HepG2 (cell line): ENCODE measurements around the gene MCOLN1. TPM values are rescaled to one million over a fixed set of nuclear protein-coding genes. Genes with fewer than 3 reads are reported as not detected.

Experiments
- ATAC-seq: fragments of 200-7000 bp; cut with Tn5 transposase; 3 replicates; pipeline ENCODE4 v1.9.1; 2020; ENCODE audit warnings: mild to moderate bottlenecking, moderate library complexity
- BruUV-seq: library from RNA; stranded (reverse); fragments of 400-500 nt; replicated peaks from 2 replicates; lab custom pipeline; 2021; lab: Mats Ljungman, UMichigan
- CTCF ChIA-PET: fragments of 300-600 bp; formaldehyde crosslinking; extraction: SDS; loops from one replicate; lab custom pipeline; 2021; ENCODE audit warnings: low total read pairs, inconsistent platforms, low intra/inter-chr PET ratio; lab: Yijun Ruan, JAX
- POLR2A ChIA-PET: fragments of 350-600 bp; sonication (Branson Sonifier 250); formaldehyde crosslinking; loops from one replicate; lab custom pipeline; 2020; ENCODE audit warnings: antibody characterized with exemption, inconsistent platforms; lab: Yijun Ruan, JAX
- DNase-seq: peaks from one replicate; pipeline ENCODE4 v3.0.0-alpha.2; 2015; ENCODE audit warnings: low spot score
- FAIRE-seq: peaks from 3 replicates; lab custom pipeline; 2011; peaks lifted over from hg19 to GRCh38; lab: Jason Lieb, UNC
- H2AFZ ChIP-seq: one replicate; pipeline ENCODE4 v1.6.1; 2011; ENCODE audit warnings: low read length, inconsistent platforms
- H3K27ac ChIP-seq: fragments of 300-600 bp; 3 replicates; pipeline ENCODE4 v1.8.0; 2011; ENCODE audit warnings: mixed run types, mild to moderate bottlenecking, mixed read lengths, low read length, inconsistent platforms; ENCODE audit not compliant: insufficient read depth; ENCODE audit errors: extremely low read length
- H3K27me3 ChIP-seq, 2 experiments: fragments of 200-600 bp in 1 of 2; 2 replicates in 1 of 2; 3 replicates in 1 of 2; pipeline versions ENCODE4 v1.6.0 to v1.8.0; 2011; ENCODE audit warnings: low read length in 2 of 2, mild to moderate bottlenecking in 2 of 2, moderate library complexity in 2 of 2, inconsistent platforms in 1 of 2; ENCODE audit not compliant: insufficient read depth in 2 of 2, control insufficient read depth in 1 of 2
- H3K36me3 ChIP-seq, 2 experiments: fragments of 200-600 bp in 1 of 2; replicated peaks in 1 of 2; 2 replicates in 1 of 2; 3 replicates in 1 of 2; pipeline versions ENCODE4 v1.5.1 to v1.8.0; 2011; ENCODE audit warnings: low read length in 2 of 2, inconsistent platforms in 1 of 2; ENCODE audit not compliant: insufficient read depth in 2 of 2, control insufficient read depth in 1 of 2
- H3K4me1 ChIP-seq: 2 replicates; pipeline ENCODE4 v1.5.1; 2012; ENCODE audit warnings: low read length, inconsistent platforms; ENCODE audit not compliant: insufficient read depth
- H3K4me2 ChIP-seq: 2 replicates; pipeline ENCODE4 v1.6.0; 2011; ENCODE audit warnings: low read depth, low read length, inconsistent platforms
- H3K4me3 ChIP-seq, 3 experiments: fragments of 200-600 bp in 1 of 3; sonication (generic), shearing (Covaris generic) in 1 of 3; replicated peaks in 1 of 3; 2 replicates each; pipeline ENCODE4 v1.5.1; 2011 to 2016; ENCODE audit warnings: low read length in 3 of 3, inconsistent platforms in 2 of 3, low read depth in 2 of 3, mild to moderate bottlenecking in 2 of 3, control low read depth in 1 of 3, mixed read lengths in 1 of 3; ENCODE audit not compliant: insufficient read depth in 1 of 3
- H3K79me2 ChIP-seq: one replicate; pipeline ENCODE4 v1.6.1; 2011; ENCODE audit warnings: low read length, inconsistent platforms; ENCODE audit not compliant: insufficient read depth
- H3K9ac ChIP-seq: 2 replicates; pipeline ENCODE4 v1.6.0; 2011; ENCODE audit warnings: mild to moderate bottlenecking, low read depth, low read length, inconsistent platforms; ENCODE audit not compliant: insufficient read depth
- H3K9me3 ChIP-seq: 2 replicates; pipeline ENCODE4 v1.5.1; 2012; ENCODE audit warnings: mild to moderate bottlenecking, low read length
- H4K20me1 ChIP-seq: 2 replicates; pipeline ENCODE4 v1.6.0; 2011; ENCODE audit warnings: inconsistent platforms, mild to moderate bottlenecking, low read length, moderate library complexity; ENCODE audit not compliant: insufficient read depth
- ATF3 ChIP-seq: sonication (generic); formaldehyde crosslinking; IDR thresholded peaks from 2 replicates; pipeline ENCODE4 v1.4.0; 2020; ENCODE audit warnings: missing genetic modification reagents
- CSRNP1 ChIP-seq: sonication (generic); formaldehyde crosslinking; IDR thresholded peaks from 2 replicates; pipeline ENCODE4 v1.8.1; 2023; ENCODE audit warnings: mild to moderate bottlenecking, missing genetic modification reagents
- KIAA2018 ChIP-seq: sonication (generic); formaldehyde crosslinking; IDR thresholded peaks from 2 replicates; pipeline ENCODE4 v1.5.0; 2020; ENCODE audit warnings: mild to moderate bottlenecking, missing genetic modification reagents, borderline replicate concordance
- U2AF2 ChIP-seq: fragments of 200-400 bp; formaldehyde crosslinking; IDR thresholded peaks from 2 replicates; pipeline ENCODE4 v1.6.1; 2017; ENCODE audit warnings: low read depth, mild to moderate bottlenecking, low read length
- WGBS: methylation state at CpG from one replicate; pipeline ENCODE4 v1.1.6; 2017; ENCODE audit warnings: low lambda C conversion rate; 5-methylcytosine and 5-hydroxymethylcytosine counted together
- in situ Hi-C: cut with HindIII; loops from 2 replicates; pipeline ENCODE4 v1.10.0; 2017; ENCODE audit warnings: low pct_unique_long_range_greater_than_20kb; ENCODE audit not compliant: extremely low pct_ligation_motif_present
- intact Hi-C: fragments of 100-400 bp; cut with micrococcal nuclease; formaldehyde crosslinking; loops from one replicate; pipeline ENCODE4 v1.10.0; 2022; ENCODE audit not compliant: unreplicated experiment
- polyA plus RNA-seq, 8 experiments: library from polyadenylated mRNA; depleted of rRNA in 3 of 8; stranded (reverse) in 7 of 8; unstranded in 1 of 8; fragments of >200 nt; fragmentation: Illumina TruSeq in 4 of 8; extraction: Trizol in 4 of 8; gene quantifications; 2 replicates each; pipeline versions ENCODE4 v1.2.1 to v1.2.3, GENCODE V29; 2011 to 2016; ENCODE audit warnings: low read depth in 4 of 8, missing spikeins in 1 of 8, mixed read lengths in 1 of 8; ENCODE audit not compliant: insufficient read depth in 1 of 8
- total RNA-seq, 5 experiments: library from RNA; depleted of rRNA; stranded (reverse); fragments of >200 nt; fragmentation: Illumina TruSeq; extraction: Trizol; gene quantifications; 2 replicates each; pipeline ENCODE4 v1.2.3, GENCODE V29; 2016; ENCODE audit warnings: low read depth in 1 of 5

MCOLN1 gene
- total and polyA plus RNA-seq, 2 of the 13 experiments (the other 11 are each of a cell fraction or from before 2014, with no cell fraction given): 3.4 to 15.7 TPM

GRCh38 chr19:7528522-7529245, 6.3 kb downstream of the MCOLN1 start:
- ATAC-seq (no peak), DNase-seq (no peak), FAIRE-seq (no peak)
- H3K4me1 ChIP-seq: peaks cover 9% of the 10 kb centered on the region
- no peaks in the 10 kb centered on the region for H3K27me3 ChIP-seq
- H3K4me3 ChIP-seq: no peak overlapping the region
- TF ChIP-seq KIAA2018 (CRISPR knock-in tag) (no peak), U2AF2 (no peak), CSRNP1 (CRISPR knock-in tag) (no peak), ATF3 (CRISPR knock-in tag) (no peak)
- no peak overlapping the region for H3K27ac ChIP-seq
- BruUV-seq: no TSS peak
- 95% methylated on average over 14 of the region's 32 CpGs for WGBS
- peaks cover 0 to 2% of the 10 kb centered on the region in 2 experiments; a peak in 2 of 5 replicates for H3K36me3 ChIP-seq
- H4K20me1 ChIP-seq: no peaks in the 10 kb centered on the region
- H3K79me2 ChIP-seq: no peaks in the 10 kb centered on the region
- H3K9me3 ChIP-seq: no peaks in the 10 kb centered on the region
- H2AFZ ChIP-seq: no peak overlapping the region
- ChIA-PET CTCF (no interaction called here), POLR2A (no interaction called here)
- no peak overlapping the region for H3K9ac ChIP-seq
- no peak overlapping the region for H3K4me2 ChIP-seq
- in situ Hi-C loops (no loop called here), intact Hi-C loops (no loop called here)
